ENCODE data around the gene SPI1. TPM values are rescaled to one million over a fixed set of nuclear protein-coding genes. Genes with fewer than 3 reads are reported as not detected.

SPI1 gene
- total and polyA plus RNA-seq, 2 donors (not counting 1 experiment from before 2014, with no cell fraction given) = 98.3 to 119 TPM

- DNase-seq = no peak
- Histone ChIP-seq H3K4me1 (ENCODE audit: control insufficient read depth in 2 of 2, insufficient read depth in 2 of 2, low read length in 2 of 2) (peaks cover 45 to 51% of the 10 kb centered on the region in 2 donors), H3K9ac (ENCODE audit: low read length) (peak overlapping the region; percentile 99), H3K9me3 (ENCODE audit: control extremely low read depth in 1 of 3, control insufficient read depth in 2 of 3, insufficient read depth in 1 of 3, low read length in 2 of 3) (no peaks in the 10 kb centered on the region), H3K4me3 (ENCODE audit: control extremely low read depth in 1 of 5, extremely low read depth in 1 of 5, insufficient read depth in 1 of 5, low read depth in 2 of 5, low read length in 4 of 5) (peak overlapping the region; percentile 41 to 99 (median 91)), H3K4me2 (replicated peaks; ENCODE audit: low read depth, low read length, poor library complexity, severe bottlenecking) (peak overlapping the region; percentile 100), H2AFZ (ENCODE audit: insufficient read depth, low read depth, low read length, poor library complexity, severe bottlenecking) (no peak overlapping the region), H3K36me3 (replicated peaks in 1 of 2; ENCODE audit: control extremely low read depth in 1 of 2, control insufficient read depth in 1 of 2, extremely low read depth in 1 of 2, insufficient read depth in 2 of 2, low read length in 1 of 2) (peaks cover 0 to 37% of the 10 kb centered on the region in 2 experiments), H3K27ac (ENCODE audit: low read length in 2 of 2) (peak overlapping the region; percentile 96 to 97), H4K20me1 (ENCODE audit: control insufficient read depth, insufficient read depth, low read length, poor library complexity, severe bottlenecking) (peaks cover 45% of the 10 kb centered on the region), H3K79me2 (ENCODE audit: control insufficient read depth, insufficient read depth, low read length) (peaks cover 100% of the 10 kb centered on the region), H3K27me3 (replicated peaks in 1 of 4; ENCODE audit: control extremely low read depth in 1 of 4, control insufficient read depth in 3 of 4, insufficient read depth in 4 of 4, low read length in 3 of 4) (no peaks in the 10 kb centered on the region)
- H3K27me3 Mint-ChIP-seq = no peaks in the 10 kb centered on the region
- no peak for ATAC-seq (ENCODE audit: low read depth)
- WGBS (ENCODE audit: insufficient coverage) = 58% methylated on average over 8 of the region's 8 CpGs
- H3K27ac Mint-ChIP-seq = no peak overlapping the region
- H3K4me3 Mint-ChIP-seq = peak overlapping the region; percentile 92
- no peak for TF ChIP-seq EZH2 (IDR thresholded peaks at IDR 0.05; ENCODE audit: borderline replicate concordance, insufficient read depth, low read depth, low read length, poor library complexity, severe bottlenecking)
- no peak for TF ChIP-seq CTCF (IDR thresholded peaks at IDR 0.05)
- intact Hi-C loops (cut with micrococcal nuclease) = loop anchor here (10.0 kb wide), 1 partner anchor 51 kb away; no protein-coding TSS in a partner anchor
- peaks cover 43% of the 10 kb centered on the region for H3K4me1 Mint-ChIP-seq
- no peaks in the 10 kb centered on the region for H3K9me3 Mint-ChIP-seq (ENCODE audit: insufficient read depth)
- CTCF ChIA-PET = interaction anchor here (0.7 to 1.4 kb wide), 4 partner anchors 14 to 36 kb away, joined by 3 to 5 read pairs (median 4); no protein-coding TSS in a partner anchor
- POLR2A ChIA-PET = interaction anchor here (0.6 to 4.1 kb wide), 5 partner anchors 17 to 162 kb away, joined by 3 to 50 read pairs (median 15); partner anchors contain the start of gene DDB2
Observed at GRCh38 chr11:47376107-47376524, 2.2 kb downstream of the SPI1 start.

- Histone ChIP-seq H4K20me1 (ENCODE audit: control insufficient read depth, insufficient read depth, low read length, poor library complexity, severe bottlenecking) (peaks cover 45% of the 10 kb centered on the region), H3K4me1 (ENCODE audit: control insufficient read depth in 2 of 2, insufficient read depth in 2 of 2, low read length in 2 of 2) (peaks cover 45 to 51% of the 10 kb centered on the region in 2 donors), H3K9me3 (ENCODE audit: control extremely low read depth in 1 of 3, control insufficient read depth in 2 of 3, insufficient read depth in 1 of 3, low read length in 2 of 3) (no peaks in the 10 kb centered on the region), H3K9ac (ENCODE audit: low read length) (peak overlapping the region; percentile 99), H3K27ac (ENCODE audit: low read length in 2 of 2) (peak overlapping the region; percentile 96 to 97), H3K4me2 (replicated peaks; ENCODE audit: low read depth, low read length, poor library complexity, severe bottlenecking) (peak overlapping the region; percentile 100), H3K27me3 (replicated peaks in 1 of 4; ENCODE audit: control extremely low read depth in 1 of 4, control insufficient read depth in 3 of 4, insufficient read depth in 4 of 4, low read length in 3 of 4) (no peaks in the 10 kb centered on the region), H3K36me3 (replicated peaks in 1 of 2; ENCODE audit: control extremely low read depth in 1 of 2, control insufficient read depth in 1 of 2, extremely low read depth in 1 of 2, insufficient read depth in 2 of 2, low read length in 1 of 2) (peaks cover 0 to 41% of the 10 kb centered on the region in 2 experiments), H3K4me3 (ENCODE audit: control extremely low read depth in 1 of 5, extremely low read depth in 1 of 5, insufficient read depth in 1 of 5, low read depth in 2 of 5, low read length in 4 of 5) (peak overlapping the region; percentile 41 to 99 (median 91)), H2AFZ (ENCODE audit: insufficient read depth, low read depth, low read length, poor library complexity, severe bottlenecking) (no peak overlapping the region), H3K79me2 (ENCODE audit: control insufficient read depth, insufficient read depth, low read length) (peaks cover 100% of the 10 kb centered on the region)
- Mint-ChIP-seq H3K4me3 (peak overlapping the region; percentile 92), H3K4me1 (peaks cover 42% of the 10 kb centered on the region), H3K27ac (no peak overlapping the region), H3K27me3 (no peaks in the 10 kb centered on the region), H3K9me3 (ENCODE audit: insufficient read depth) (no peaks in the 10 kb centered on the region)
- ChIA-PET CTCF (interaction anchor here (1.0 to 7.3 kb wide), 3 partner anchors 17 to 36 kb away, joined by 3 to 345 read pairs (median 72); partner anchors contain the start of gene SLC39A13), POLR2A (no interaction called here)
- TF ChIP-seq CTCF (IDR thresholded peaks at IDR 0.05) (no peak), EZH2 (IDR thresholded peaks at IDR 0.05; ENCODE audit: borderline replicate concordance, insufficient read depth, low read depth, low read length, poor library complexity, severe bottlenecking) (no peak)
- 91% methylated on average over 13 of the region's 13 CpGs for WGBS (ENCODE audit: insufficient coverage)
- DNase-seq = no peak
- intact Hi-C loops (cut with micrococcal nuclease) = loop anchor here (10.0 kb wide), 1 partner anchor 51 kb away; no protein-coding TSS in a partner anchor
- ATAC-seq (ENCODE audit: low read depth) = no peak
Observed at GRCh38 chr11:47375546-47376085, 2.7 kb downstream of the SPI1 start.

Measured in B cell (primary cell).